WTC11 (cell line): Measurements from ENCODE around the gene ARHGAP35. TPM values are rescaled to one million over a fixed set of nuclear protein-coding genes. Genes with fewer than 3 reads are reported as not detected.
A peak's percentile ranks its signal among the peaks of the same experiment; 100 is the strongest.

Experiments used
- ATAC-seq: fragments of 200-7000 bp; cut with Tn5 transposase; 2 replicates; pipeline ENCODE4 v1.10.0; 2021; ENCODE audit warnings: mild to moderate bottlenecking, moderate library complexity
- CTCF ChIA-PET: fragments of 300-600 bp; sonication (Branson Sonifier 250); formaldehyde crosslinking; loops from one replicate; lab custom pipeline; 2021; ENCODE audit warnings: antibody characterized with exemption; lab: Charles Lee
- POLR2A ChIA-PET: fragments of 350-600 bp; sonication (Branson Sonifier 250); formaldehyde crosslinking; loops from one replicate; lab custom pipeline; 2021; ENCODE audit warnings: antibody characterized with exemption; lab: Charles Lee
- DNase-seq: peaks from one replicate; pipeline ENCODE4 v3.0.0; 2021; ENCODE audit warnings: low spot score
- H3K27ac Mint-ChIP-seq: 2 replicates; pipeline ENCODE4 v1.8.0; 2021; ENCODE audit warnings: mixed read lengths
- H3K27me3 Mint-ChIP-seq: 2 replicates; pipeline ENCODE4 v1.8.0; 2021; ENCODE audit warnings: low read depth, mild to moderate bottlenecking, moderate library complexity, mixed read lengths
- H3K36me3 Mint-ChIP-seq: 2 replicates; pipeline ENCODE4 v1.8.0; 2021; ENCODE audit warnings: mixed read lengths
- H3K4me1 Mint-ChIP-seq: 2 replicates; pipeline ENCODE4 v1.8.0; 2022; ENCODE audit warnings: mixed read lengths
- H3K4me3 Mint-ChIP-seq: 2 replicates; pipeline ENCODE4 v1.8.0; 2021; ENCODE audit warnings: mild to moderate bottlenecking, moderate library complexity, mixed read lengths
- H3K9me3 Mint-ChIP-seq: 2 replicates; pipeline ENCODE4 v1.8.0; 2021; ENCODE audit warnings: mixed read lengths
- AR ChIP-seq: fragments of 250-450 bp; sonication (Bioruptor Pico); IDR thresholded peaks from 2 replicates; pipeline ENCODE4 v1.9.0; 2021; ENCODE audit warnings: mild to moderate bottlenecking
- ATF2 ChIP-seq: sonication (generic); formaldehyde crosslinking; IDR thresholded peaks from 2 replicates; pipeline ENCODE4 v1.8.1; 2022; ENCODE audit warnings: low read depth, missing genetic modification reagents, borderline replicate concordance
- EMX1 ChIP-seq: fragments of 250-450 bp; sonication (Bioruptor Pico); IDR thresholded peaks from 2 replicates; pipeline ENCODE4 v1.8.0; 2021; ENCODE audit warnings: mild to moderate bottlenecking
- FOXP4 ChIP-seq: sonication (generic); formaldehyde crosslinking; IDR thresholded peaks from 2 replicates; pipeline ENCODE4 v1.8.0; 2022; ENCODE audit warnings: mild to moderate bottlenecking, missing genetic modification reagents
- HMGXB4 ChIP-seq: sonication (generic); formaldehyde crosslinking; IDR thresholded peaks from 2 replicates; pipeline ENCODE4 v1.8.1; 2023; ENCODE audit warnings: mild to moderate bottlenecking, moderate library complexity, missing genetic modification reagents
- KAT7 ChIP-seq: sonication (generic); formaldehyde crosslinking; IDR thresholded peaks from 2 replicates; pipeline ENCODE4 v1.8.1; 2023; ENCODE audit warnings: missing genetic modification reagents, mild to moderate bottlenecking, borderline replicate concordance
- MXD4 ChIP-seq: fragments of 250-450 bp; sonication (Bioruptor Pico); IDR thresholded peaks from 2 replicates; pipeline ENCODE4 v1.8.0; 2021; ENCODE audit warnings: mild to moderate bottlenecking, moderate library complexity, borderline replicate concordance
- NFATC4 ChIP-seq: fragments of 250-450 bp; sonication (Bioruptor Pico); IDR thresholded peaks from 2 replicates; pipeline ENCODE4 v1.9.0; 2021; ENCODE audit warnings: mild to moderate bottlenecking
- NR1H2 ChIP-seq: sonication (generic); formaldehyde crosslinking; IDR thresholded peaks from 2 replicates; pipeline ENCODE4 v1.9.0; 2021; ENCODE audit warnings: mild to moderate bottlenecking, moderate library complexity, missing genetic modification reagents
- OVOL2 ChIP-seq: fragments of 250-450 bp; sonication (Bioruptor Pico); IDR thresholded peaks from 2 replicates; pipeline ENCODE4 v1.9.0; 2021; ENCODE audit warnings: mild to moderate bottlenecking, borderline replicate concordance
- PRDM15 ChIP-seq: sonication (generic); formaldehyde crosslinking; IDR thresholded peaks from 2 replicates; pipeline ENCODE4 v1.8.0; 2022; ENCODE audit warnings: missing genetic modification reagents
- SMAD4 ChIP-seq: sonication (generic); formaldehyde crosslinking; IDR thresholded peaks from 2 replicates; pipeline ENCODE4 v1.8.0; 2022; ENCODE audit warnings: mild to moderate bottlenecking, missing genetic modification reagents
- SP1 ChIP-seq: sonication (generic); formaldehyde crosslinking; conservative IDR thresholded peaks from 2 replicates; pipeline ENCODE4 v1.8.1; 2022; ENCODE audit warnings: missing genetic modification reagents
- TEAD4 ChIP-seq: sonication (generic); formaldehyde crosslinking; IDR thresholded peaks from 2 replicates; pipeline ENCODE4 v1.8.0; 2022; ENCODE audit warnings: mild to moderate bottlenecking, missing genetic modification reagents
- USF2 ChIP-seq: sonication (generic); formaldehyde crosslinking; IDR thresholded peaks from 2 replicates; pipeline ENCODE4 v1.8.1; 2023; ENCODE audit warnings: mild to moderate bottlenecking, missing genetic modification reagents, moderate library complexity
- ZNF416 ChIP-seq: fragments of 250-450 bp; sonication (Bioruptor Pico); IDR thresholded peaks from 2 replicates; pipeline ENCODE4 v1.9.0; 2021; ENCODE audit warnings: mild to moderate bottlenecking, inconsistent platforms
- total RNA-seq: library from RNA; stranded (reverse); gene quantifications from 3 replicates; pipeline ENCODE4 v1.2.3, GENCODE V29; 2021

Gene ARHGAP35
- total RNA-seq, 1 experiment from 2014 or later, result 56.3 TPM

GRCh38 chr19:46880431-46880830, 19.6 kb downstream of the ARHGAP35 start:
- peak overlapping the region; percentile 82; the same call in 1 of the 2 replicates for H3K27ac Mint-ChIP-seq
- H3K27me3 Mint-ChIP-seq, result no peaks in the 10 kb centered on the region
- ATAC-seq (no peak), DNase-seq (no peak)
- no peaks in the 10 kb centered on the region for H3K9me3 Mint-ChIP-seq
- ChIA-PET CTCF (interaction anchor here (0.6 to 0.8 kb wide), 3 partner anchors 53 to 127 kb away, joined by 3 to 4 read pairs (median 3); no protein-coding TSS in a partner anchor), POLR2A (no interaction called here)
- peaks cover under 1% of the 10 kb centered on the region; the same call in 1 of the 2 replicates for H3K36me3 Mint-ChIP-seq
- H3K4me3 Mint-ChIP-seq, result no peak overlapping the region
- H3K4me1 Mint-ChIP-seq, result peaks cover 6% of the 10 kb centered on the region
- no peak for TF ChIP-seq ZNF416 (CRISPR knock-in tag)
- no peak for TF ChIP-seq HMGXB4 (CRISPR knock-in tag)
- no peak for TF ChIP-seq OVOL2 (CRISPR knock-in tag)
- TF ChIP-seq USF2 (CRISPR knock-in tag), result no peak
- TF ChIP-seq SP1 (CRISPR knock-in tag), result no peak
- no peak for TF ChIP-seq KAT7 (CRISPR knock-in tag)
- no peak for TF ChIP-seq SMAD4 (CRISPR knock-in tag)
- no peak for TF ChIP-seq NR1H2 (CRISPR knock-in tag)
- TF ChIP-seq AR, result no peak
- TF ChIP-seq MXD4 (CRISPR knock-in tag), result no peak
- no peak for TF ChIP-seq PRDM15 (CRISPR knock-in tag)
- TF ChIP-seq ATF2 (CRISPR knock-in tag), result no peak
- no peak for TF ChIP-seq TEAD4 (CRISPR knock-in tag)
- no peak for TF ChIP-seq FOXP4 (CRISPR knock-in tag)
- TF ChIP-seq EMX1, result no peak
- TF ChIP-seq NFATC4, result no peak
